Vagina (tissue), 2 donors: ENCODE results near the gene HERC2.

Experiments
- CTCF ChIP-seq, 3 experiments: fragments of 450-650 bp in 2 of 3; fragments of 200-600 bp in 1 of 3; sonication (generic) in 1 of 3; IDR thresholded peaks; one replicate each; pipeline ENCODE4 v1.5.1; 2017 to 2019; ENCODE audit warnings: antibody characterized with exemption in 3 of 3, mild to moderate bottlenecking in 2 of 3, moderate library complexity in 2 of 3
- POLR2A ChIP-seq, 2 donors: fragments of 450-650 bp; IDR thresholded peaks; one replicate each; pipeline ENCODE4 v1.6.1; 2017; ENCODE audit warnings: antibody characterized with exemption in 2 of 2, mild to moderate bottlenecking in 2 of 2, moderate library complexity in 2 of 2

DNA sequence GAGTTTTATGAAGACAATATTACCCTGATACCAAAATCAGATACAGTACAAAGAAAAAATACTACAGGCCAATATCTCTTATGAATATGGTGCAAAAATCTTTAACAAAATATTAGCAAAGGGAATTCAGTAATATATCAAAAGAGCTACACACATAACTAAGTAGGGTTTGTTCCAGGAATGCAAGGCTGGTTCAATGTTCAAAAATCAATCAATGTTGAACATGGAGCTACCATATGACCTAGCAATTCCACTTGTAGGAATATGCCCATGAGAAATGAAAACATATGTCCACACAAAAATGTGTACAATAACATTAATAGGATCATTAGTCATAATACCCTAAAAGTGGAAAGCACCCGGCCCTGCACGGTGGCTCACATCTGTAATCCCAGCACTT is 230.7 kb downstream of the HERC2 start:
- TF ChIP-seq CTCF (IDR thresholded peaks at IDR 0.05): no peak
- TF ChIP-seq POLR2A (IDR thresholded peaks at IDR 0.05): no peak
